Stimulated activated CD8-positive, alpha-beta memory T cell treated with anti-CD3 and anti-CD28 coated beads, Interleukin-4, amount 100 ng/mL, for 1 hour (primary cell): ENCODE data around the gene CFAP46.
"Not testable (repeated sequence)": the region's sequence is repeated elsewhere in the genome, so short reads cannot be mapped to it uniquely, and the experiment has no call there.

ENCODE experiments used
- DNase-seq, 2 donors: peaks; one replicate each; pipeline ENCODE4 v3.0.0-alpha.2; 2020; ENCODE audit warnings: low read depth in 2 of 2, low spot score in 1 of 2

The CFAP46 gene

GRCh38 chr10:132963430-132963960, 21.1 kb upstream of the CFAP46 start:
- no peak for DNase-seq

GRCh38 chr10:132962623-132963429, 20.5 kb upstream of the CFAP46 start:
- DNase-seq, result no peak

GRCh38 chr10:132961787-132962622, 19.6 kb upstream of the CFAP46 start:
- DNase-seq, result peak; percentile 13 to 34

- DNase-seq, result no peak
These were observed 19.0 kb upstream of the CFAP46 start for GRCh38 chr10:132961420-132961786.

GRCh38 chr10:132960631-132961419, 18.5 kb upstream of the CFAP46 start:
- DNase-seq, result no peak

- no peak for DNase-seq
These were observed 17.7 kb upstream of the CFAP46 start for GRCh38 chr10:132960071-132960472.

- no peak for DNase-seq
These were observed 17.2 kb upstream of the CFAP46 start for GRCh38 chr10:132959559-132959961.

- no peak for DNase-seq
These were observed 16.7 kb upstream of the CFAP46 start for GRCh38 chr10:132958883-132959558.

- DNase-seq, result no peak
These were observed 15.9 kb upstream of the CFAP46 start for GRCh38 chr10:132957981-132958882.

GRCh38 chr10:132957131-132957530, 14.8 kb upstream of the CFAP46 start:
- DNase-seq, result no peak

GRCh38 chr10:132956259-132956658, 13.9 kb upstream of the CFAP46 start:
- DNase-seq, result not testable (repeated sequence)

- DNase-seq, result no peak
These were observed 13.1 kb upstream of the CFAP46 start for GRCh38 chr10:132955479-132955878.

GRCh38 chr10:132953428-132953827, 11.1 kb upstream of the CFAP46 start:
- no peak for DNase-seq

- DNase-seq, result no peak
These were observed 9.6 kb upstream of the CFAP46 start for GRCh38 chr10:132951926-132952325.

GRCh38 chr10:132948351-132948750, 6.0 kb upstream of the CFAP46 start:
- no peak for DNase-seq

- no peak for DNase-seq
These were observed 5.5 kb upstream of the CFAP46 start for GRCh38 chr10:132947843-132948242.

GRCh38 chr10:132946806-132947546, 4.6 kb upstream of the CFAP46 start:
- DNase-seq, result no peak

- DNase-seq, result no peak
These were observed 3.9 kb upstream of the CFAP46 start for GRCh38 chr10:132946311-132946710.

- DNase-seq, result no peak
These were observed 3.5 kb upstream of the CFAP46 start for GRCh38 chr10:132945894-132946255.
